ENCODE data around the gene NOL12.

DNA sequence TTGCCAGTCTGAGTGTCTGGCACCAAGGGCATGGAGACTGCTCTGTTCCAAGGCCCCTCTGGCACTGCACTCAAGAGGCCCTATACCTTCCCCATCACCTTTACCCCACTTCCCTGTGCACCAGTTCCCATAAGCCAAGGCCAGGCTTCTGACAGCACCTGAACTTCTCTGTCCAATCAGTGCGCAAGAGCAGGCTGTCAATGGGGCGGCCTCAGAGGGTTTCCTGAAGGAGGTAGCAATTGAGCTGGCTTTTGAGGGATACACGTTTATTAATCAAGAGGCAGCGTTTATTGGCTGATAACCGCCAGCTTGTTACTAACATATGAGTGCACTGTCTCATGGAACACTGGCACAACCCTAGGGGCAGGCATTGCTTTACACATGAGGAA lies 44.6 kb upstream of the NOL12 start:
- TF ChIP-seq, protein P1, sequence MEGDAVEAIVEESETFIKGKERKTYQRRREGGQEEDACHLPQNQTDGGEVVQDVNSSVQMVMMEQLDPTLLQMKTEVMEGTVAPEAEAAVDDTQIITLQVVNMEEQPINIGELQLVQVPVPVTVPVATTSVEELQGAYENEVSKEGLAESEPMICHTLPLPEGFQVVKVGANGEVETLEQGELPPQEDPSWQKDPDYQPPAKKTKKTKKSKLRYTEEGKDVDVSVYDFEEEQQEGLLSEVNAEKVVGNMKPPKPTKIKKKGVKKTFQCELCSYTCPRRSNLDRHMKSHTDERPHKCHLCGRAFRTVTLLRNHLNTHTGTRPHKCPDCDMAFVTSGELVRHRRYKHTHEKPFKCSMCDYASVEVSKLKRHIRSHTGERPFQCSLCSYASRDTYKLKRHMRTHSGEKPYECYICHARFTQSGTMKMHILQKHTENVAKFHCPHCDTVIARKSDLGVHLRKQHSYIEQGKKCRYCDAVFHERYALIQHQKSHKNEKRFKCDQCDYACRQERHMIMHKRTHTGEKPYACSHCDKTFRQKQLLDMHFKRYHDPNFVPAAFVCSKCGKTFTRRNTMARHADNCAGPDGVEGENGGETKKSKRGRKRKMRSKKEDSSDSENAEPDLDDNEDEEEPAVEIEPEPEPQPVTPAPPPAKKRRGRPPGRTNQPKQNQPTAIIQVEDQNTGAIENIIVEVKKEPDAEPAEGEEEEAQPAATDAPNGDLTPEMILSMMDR (IDR thresholded peaks at IDR 0.05): no peak
- TF ChIP-seq POLR2A (IDR thresholded peaks at IDR 0.05) (peak; percentile 49), POLR2AphosphoS5 (IDR thresholded peaks at IDR 0.05) (peak; percentile 55 to 70 (median 59)), EP300 (IDR thresholded peaks at IDR 0.05; ENCODE audit: low read depth) (no peak)
